Raji (cell line): Measurements from ENCODE around the gene CARD9.

Experiments used
- POLR2A ChIP-seq: IDR thresholded peaks from 2 replicates; pipeline ENCODE4 v1.6.1; 2011; ENCODE audit warnings: low read depth, low read length, control low read depth; ENCODE audit not compliant: insufficient read depth

The CARD9 gene

GRCh38 chr9:136392538-136393449 lies 19.3 kb upstream of the CARD9 start:
- no peak for TF ChIP-seq POLR2A

DNA sequence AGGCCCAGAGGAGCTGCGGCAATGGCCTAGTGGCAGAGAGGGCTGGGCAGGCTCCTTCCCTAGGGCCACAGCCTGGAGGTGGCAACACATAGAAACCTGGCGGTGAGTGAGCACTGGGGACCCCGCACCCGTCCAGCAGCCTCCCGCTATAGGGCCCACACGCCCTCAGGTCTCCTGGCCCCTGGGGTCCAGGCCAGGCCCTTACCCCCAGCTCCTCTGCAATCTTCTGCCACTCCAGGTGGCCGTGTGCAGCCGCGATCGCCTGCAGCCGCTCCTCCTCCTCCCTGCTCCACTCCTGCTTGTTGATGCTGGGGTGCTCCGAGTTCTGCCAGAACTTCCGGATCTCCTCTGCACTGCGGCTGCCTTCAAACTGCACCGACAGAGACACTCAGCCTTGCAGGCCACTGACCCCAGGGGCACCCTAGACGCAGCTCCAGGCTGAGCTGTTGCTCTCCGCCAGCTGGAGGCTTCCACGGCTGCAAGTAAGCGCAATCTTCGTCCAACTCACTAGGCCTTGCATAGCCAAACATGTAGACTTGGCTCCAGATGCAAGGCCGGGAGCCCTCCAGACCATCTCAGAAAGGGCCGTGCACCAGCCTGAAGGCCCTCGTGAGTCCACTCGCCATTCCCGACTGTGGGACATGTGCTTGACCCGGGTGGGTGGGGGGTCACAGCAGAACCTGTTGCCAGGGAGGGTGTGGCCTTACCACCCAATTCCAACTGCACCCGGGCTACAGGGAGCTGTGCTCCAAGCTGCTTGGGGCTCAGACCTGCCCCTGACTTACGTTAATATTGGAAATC lies 18.5 kb upstream of the CARD9 start:
- no peak for TF ChIP-seq POLR2A

- TF ChIP-seq POLR2A = no peak
Observed at GRCh38 chr9:136389396-136389795, 15.9 kb upstream of the CARD9 start.

- TF ChIP-seq POLR2A = no peak
Observed at GRCh38 chr9:136387217-136387616, 13.7 kb upstream of the CARD9 start.

DNA sequence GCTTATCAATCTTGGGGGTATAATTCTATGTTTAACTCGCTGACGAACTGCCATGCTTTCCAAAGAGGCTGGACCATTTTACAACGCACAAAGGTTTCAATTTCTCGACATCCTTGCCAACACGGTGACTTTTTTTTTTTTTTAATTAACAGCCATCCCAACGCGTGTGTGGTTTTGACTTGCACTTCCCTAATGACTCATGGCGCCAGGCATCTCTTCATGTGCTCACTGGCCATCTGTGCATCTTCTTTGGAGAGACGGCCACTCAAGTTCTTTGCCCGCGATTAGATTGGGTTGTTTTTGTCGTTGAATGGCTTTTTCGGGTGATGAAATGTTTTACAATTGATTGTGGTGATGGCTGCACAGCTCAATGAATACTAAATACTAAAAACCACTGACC lies 12.5 kb upstream of the CARD9 start:
- no peak for TF ChIP-seq POLR2A

DNA sequence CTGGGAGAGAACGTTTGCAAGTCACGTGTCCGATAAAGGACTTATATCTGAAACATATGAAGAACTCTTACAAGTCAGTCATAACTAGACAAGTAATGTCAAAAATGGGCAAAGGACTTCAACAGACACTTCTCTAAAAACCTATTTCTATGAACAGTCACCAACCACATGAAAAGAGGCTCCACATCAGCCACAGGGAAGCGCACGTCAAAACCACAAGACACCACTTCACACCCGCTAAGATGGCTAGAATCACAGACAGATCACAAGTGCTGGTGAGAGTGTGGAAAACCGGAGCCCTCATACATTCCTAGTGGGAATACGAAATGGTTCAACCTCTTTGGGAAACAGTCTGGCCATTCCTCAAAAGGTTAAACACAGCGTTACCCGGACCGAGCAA lies 11.5 kb upstream of the CARD9 start:
- no peak for TF ChIP-seq POLR2A

- TF ChIP-seq POLR2A = no peak
Observed at GRCh38 chr9:136383436-136383835, 10.0 kb upstream of the CARD9 start.

- no peak for TF ChIP-seq POLR2A
Observed at GRCh38 chr9:136381966-136382513, 8.6 kb upstream of the CARD9 start.

DNA sequence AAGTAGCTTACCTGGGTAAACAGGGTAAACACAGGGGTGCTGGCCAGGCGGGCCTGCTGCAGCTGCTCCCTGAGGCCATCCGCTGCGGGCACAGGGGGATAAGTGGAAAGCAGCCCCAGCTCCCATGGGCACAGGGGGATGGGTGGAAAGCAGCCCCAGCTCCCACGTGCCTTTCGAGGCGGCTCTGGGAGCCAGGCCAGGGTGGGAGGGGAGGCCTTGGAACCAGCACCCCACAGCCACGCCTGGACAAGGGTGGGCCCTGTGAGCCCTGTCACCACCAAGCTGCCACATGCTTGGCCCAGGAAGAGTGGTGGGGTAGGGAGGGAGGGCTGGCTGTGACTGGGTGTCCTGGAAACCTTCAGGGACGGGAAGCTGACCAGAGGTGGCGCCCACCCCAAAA lies 7.8 kb upstream of the CARD9 start:
- no peak for TF ChIP-seq POLR2A

- no peak for TF ChIP-seq POLR2A
Observed at GRCh38 chr9:136380381-136380780, 6.9 kb upstream of the CARD9 start.

GRCh38 chr9:136379891-136380290 lies 6.4 kb upstream of the CARD9 start:
- TF ChIP-seq POLR2A = no peak

DNA sequence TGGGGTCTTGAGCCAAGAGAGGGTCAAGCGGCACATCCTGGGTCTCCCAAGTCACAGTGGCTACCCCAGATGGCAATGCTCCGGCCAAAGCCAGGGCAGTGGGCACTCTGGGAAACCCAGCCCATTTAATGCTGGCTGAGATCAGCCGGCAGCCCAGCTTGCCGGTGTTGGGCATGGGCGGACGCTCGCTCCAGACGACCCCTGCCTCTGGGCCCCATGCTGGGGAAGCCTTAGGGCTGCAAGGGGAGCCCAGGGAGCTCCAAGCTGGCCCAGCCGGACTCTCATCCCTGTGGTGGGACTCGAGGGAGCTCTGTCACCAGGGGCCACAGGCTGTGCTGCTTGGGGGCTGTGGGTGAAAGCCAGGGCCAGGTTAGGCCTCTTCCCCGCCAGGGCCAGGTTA lies 5.9 kb upstream of the CARD9 start:
- no peak for TF ChIP-seq POLR2A

DNA sequence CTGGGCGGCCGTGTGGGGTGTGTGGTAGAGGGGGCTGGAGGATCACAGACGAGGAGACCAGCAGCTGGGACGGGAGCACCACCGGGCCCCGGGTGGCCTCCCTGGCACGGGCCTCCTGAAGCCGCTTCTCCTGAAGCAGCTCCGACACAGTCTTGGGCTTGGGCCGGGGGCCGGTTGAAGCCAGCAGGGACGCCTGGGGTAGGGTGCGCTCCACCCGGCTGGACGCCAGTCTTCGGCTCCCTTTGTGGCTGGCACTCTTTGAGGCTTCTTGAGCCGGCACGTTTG lies 5.5 kb upstream of the CARD9 start:
- no peak for TF ChIP-seq POLR2A

- no peak for TF ChIP-seq POLR2A
Observed at GRCh38 chr9:136378170-136379002, 4.9 kb upstream of the CARD9 start.
